DMS 273 treated with DMSO at 0.1 percent for 48 hours (cell line): ENCODE data around the gene JARID2.

Source experiments
- DNase-seq: peaks from one replicate; lab custom pipeline; 2025; lab: John Stamatoyannopoulos, UW

The JARID2 gene

GRCh38 chr6:15357782-15358181, 111.9 kb downstream of the JARID2 start:
- DNase-seq: no peak

DNA sequence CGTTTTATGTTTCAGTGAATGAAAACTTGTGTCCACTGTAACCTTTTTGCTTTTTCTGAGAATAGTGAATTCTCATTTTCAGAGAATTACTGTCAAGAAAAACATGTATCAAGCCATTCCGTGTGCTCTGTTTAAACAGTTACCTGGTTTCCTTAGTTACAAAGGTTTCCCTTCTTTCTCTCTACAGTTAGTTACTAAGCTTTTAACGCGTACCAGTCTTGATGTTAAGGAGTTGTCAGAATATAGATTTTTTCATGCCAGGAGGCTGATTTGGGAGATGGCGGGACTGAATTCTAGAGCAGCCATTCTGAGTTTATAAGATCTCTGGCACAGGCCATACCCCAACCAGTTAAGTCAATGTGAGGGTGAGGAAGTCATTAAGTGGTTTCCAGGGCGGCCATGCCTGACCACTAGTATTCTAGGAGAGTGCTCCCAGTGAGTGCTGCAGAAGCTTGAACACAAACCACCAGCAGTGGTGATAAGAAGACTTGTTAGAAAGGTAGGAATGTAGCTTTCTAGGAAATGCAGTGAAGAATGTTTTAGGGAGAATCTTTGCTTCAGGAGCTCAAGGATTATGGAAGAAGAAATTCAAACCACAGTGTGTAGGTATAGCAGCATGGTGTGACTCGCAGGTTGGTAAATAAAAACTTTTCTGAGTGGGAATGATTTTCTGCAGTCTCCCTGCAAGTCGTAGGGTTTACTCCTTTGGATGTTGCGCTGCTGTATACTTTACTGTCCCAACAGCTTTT, 112.9 kb downstream of the JARID2 start:
- no peak for DNase-seq

DNA sequence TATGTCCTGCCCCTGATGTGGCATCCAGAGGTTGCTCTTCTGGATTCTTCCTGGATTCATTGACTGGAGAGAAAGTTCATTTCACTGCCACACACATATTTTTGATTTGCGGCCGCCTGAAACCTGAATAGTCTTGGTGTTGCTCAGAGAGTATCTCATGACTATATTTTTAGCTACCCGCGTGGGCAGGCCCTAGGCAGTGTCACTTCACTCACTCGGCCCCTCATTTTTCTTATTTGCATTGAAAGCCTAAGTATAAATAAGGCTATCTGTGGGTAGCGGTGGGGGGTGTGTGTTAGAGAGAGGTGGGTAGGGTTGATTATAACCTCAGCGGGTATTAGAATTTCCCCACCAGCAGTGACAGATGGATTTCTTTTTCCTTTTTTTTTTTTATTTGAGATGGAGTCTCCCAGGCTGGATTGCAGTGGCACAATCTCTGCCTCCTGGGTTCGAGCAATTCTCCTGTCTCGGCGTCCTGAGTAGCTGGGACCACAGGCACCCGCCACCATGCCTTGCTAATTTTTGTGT, 113.5 kb downstream of the JARID2 start:
- no peak for DNase-seq

DNA sequence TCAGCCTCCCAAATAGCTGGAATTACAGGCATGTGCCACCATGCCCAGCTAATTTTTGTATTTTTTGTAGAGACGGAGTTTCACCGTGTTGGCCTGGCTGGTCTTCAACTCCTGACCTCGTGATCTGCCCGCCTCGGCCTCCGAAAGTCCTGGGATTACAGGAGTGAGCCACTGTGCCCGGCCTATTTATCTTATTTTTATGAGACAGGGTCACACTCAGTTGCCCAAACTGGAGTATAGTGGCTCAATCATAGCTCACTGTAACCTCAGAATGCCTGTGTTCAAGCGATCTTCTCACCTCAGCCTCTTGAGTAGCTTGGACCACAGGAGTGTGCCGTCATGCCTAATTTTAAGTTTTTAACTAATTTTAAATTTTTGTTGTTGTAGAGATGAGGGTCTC, 114.4 kb downstream of the JARID2 start:
- DNase-seq: no peak

DNA sequence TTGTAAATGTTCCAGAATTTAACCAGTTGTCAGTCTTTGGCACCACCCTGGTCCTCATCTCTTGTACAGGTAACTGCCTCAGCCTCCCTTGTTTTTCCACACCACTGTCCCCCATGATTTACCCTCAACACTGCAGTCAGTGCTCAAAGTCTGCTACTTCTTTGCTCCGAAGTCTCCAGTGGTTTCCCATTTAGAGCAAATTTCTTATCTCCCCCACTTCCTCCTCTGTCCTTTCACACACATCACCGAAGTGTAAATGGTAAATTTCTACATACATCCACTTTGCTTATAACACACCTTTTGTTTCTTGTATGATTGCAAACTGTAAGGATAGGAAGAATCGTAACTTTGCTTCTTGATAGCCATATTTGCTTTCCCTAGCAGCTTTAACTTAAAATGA, 115.3 kb downstream of the JARID2 start:
- no peak for DNase-seq

GRCh38 chr6:15362274-15363160, 116.6 kb downstream of the JARID2 start:
- no peak for DNase-seq

- no peak for DNase-seq
Observed at GRCh38 chr6:15363164-15363522, 117.3 kb downstream of the JARID2 start.

- no peak for DNase-seq
Observed at GRCh38 chr6:15363523-15364400, 117.9 kb downstream of the JARID2 start.

DNA sequence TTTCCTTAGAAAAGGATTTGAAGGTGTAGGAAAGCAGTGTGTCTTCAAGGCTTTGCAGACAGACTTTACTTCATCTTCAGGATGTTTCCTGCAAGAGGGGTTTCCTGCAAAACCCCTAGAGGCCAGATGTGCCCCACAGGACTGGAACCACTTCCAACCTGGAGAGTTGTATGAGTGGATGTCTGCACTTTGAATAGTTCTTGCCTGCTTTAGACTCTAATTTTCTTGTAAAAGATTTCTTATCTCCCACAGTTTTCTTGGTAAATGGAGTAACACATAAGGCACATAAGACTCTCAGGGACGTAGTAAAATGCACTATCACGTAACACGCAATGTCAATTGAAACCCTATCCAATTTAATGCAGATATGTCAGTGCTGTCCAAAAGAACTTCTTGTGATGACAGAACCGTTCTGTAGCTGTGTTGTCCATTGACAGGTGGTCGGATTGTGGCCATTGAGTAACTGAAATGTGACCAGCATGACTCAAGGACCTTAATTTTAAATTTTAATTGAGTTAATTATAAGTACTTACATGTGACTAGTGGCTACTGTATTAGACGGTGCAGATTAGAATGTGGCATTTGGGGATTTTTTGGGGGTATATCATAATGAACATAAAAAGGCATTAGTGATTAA, 118.7 kb downstream of the JARID2 start:
- no peak for DNase-seq

DNA sequence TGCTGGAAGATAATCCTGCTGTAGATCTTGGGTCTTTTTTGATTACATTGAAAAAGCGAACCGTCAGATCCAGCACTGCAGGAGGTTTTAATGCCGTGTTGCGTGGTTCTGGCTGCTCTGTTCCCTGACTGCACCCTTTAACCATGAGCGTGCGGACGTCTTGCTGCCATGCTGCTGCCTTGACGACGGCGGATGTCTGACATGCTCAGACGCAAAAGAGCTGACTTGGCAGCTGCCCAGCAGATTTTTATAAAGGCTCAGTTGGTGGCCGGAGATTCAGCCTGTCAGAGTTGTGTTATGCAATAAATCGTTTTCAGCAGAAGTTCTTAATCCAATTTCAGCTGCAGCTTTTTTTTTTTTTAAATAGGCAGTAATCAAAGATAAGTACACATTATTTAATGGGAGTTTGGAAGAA, 119.4 kb downstream of the JARID2 start:
- DNase-seq: peak; percentile 58

- no peak for DNase-seq
Observed at GRCh38 chr6:15366003-15366535, 120.2 kb downstream of the JARID2 start.

DNA sequence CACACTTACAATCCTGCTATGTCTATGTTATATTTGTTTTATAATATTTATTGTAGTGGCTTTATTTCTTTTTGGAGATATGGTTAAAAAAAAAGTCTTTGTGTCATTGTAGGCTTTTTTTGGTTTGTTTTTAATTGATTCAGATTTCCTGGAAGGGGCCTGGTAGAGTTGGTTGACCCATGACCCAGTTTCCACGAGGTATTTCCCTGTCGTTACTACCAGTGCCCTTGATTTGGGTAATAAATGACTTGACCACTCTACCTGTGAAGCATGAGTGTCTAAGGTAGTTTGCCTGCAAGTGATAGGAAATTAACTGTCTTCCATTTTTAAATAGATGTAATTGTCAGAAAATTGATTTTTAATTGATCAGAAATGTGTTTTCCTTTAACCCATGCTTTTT, 121.0 kb downstream of the JARID2 start:
- no peak for DNase-seq

- no peak for DNase-seq
Observed at GRCh38 chr6:15368186-15368585, 122.3 kb downstream of the JARID2 start.

DNA sequence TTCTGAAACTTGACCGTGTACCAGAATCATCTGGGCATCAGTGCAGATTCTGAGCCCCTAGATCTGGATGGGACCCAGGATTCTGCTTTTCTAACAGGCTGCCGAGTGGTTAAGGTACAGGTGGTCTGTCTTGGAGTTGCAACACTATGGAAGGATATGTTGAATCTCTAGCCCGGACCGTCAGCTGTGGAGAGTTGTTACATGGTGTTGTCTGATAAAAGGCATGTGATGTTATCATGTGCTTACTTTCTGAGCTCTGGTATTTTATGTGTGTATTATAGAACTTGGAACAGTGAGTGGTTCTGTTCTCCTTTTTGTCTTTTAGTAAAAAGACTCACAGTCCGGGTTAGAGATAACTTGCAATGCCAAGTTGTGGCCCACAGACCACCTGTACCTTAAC, 123.0 kb downstream of the JARID2 start:
- DNase-seq: no peak

DNA sequence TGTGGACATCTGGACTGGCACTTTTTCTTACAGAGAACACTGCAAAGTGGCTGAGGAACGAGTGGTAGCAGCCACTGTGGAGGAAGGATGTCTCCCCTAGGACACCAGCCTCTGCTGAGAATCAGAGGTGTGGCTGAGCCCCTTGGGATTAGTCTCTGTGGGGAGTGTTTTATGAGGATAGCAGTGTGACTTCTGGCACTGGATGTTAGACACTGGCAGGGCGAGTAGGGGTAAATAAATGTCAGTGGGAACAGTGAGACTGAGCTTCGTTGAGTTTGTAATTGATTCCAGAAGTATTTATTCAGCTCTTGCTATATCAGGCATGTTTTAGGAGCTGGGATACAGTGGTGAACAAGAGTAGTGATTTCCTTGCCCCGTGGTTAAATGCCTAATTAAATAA, 124.0 kb downstream of the JARID2 start:
- DNase-seq: no peak

DNA sequence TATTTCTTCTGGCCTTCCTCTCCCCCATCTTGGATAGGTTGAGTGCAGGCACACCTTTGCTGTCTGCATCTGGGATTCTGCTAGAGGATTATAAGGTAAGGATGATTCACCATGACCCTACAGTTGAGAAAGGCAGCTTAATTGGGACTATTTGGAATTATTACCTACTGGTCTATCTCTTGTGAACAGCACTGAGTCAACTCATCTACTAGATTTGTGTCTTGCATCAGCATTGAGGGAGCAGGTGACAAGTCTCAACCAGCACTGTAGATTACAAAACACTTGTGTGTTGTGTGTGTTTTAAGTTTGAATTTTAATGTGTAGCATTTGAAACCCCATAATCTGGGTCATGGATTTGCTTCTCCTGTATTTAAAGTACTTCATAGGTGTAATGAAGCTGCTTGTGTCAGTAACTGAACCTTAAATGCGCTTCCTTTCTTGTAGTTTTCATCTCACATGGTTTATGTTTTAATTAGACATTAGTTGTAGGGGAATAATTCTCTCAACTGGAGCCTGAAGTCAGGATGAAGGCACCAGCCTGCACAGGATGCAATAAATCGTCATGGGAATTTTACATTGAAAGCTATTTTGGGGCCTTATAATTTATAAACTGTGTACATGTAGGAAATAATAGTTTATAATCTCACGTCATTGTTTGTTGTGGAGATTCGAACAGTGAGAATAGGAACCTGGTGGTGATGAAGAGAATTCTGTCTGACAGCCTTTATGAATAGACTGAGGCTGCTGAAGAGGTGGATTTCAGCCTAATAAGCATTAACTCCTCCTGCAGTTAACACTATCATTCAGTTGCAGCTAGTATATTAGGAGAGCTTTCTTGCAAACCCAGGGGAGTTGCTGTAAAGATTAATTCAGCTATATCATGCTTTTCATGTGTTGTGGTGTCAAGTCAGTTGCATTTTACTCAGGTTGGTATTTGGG, 125.1 kb downstream of the JARID2 start:
- DNase-seq: no peak

GRCh38 chr6:15372932-15373331, 127.1 kb downstream of the JARID2 start:
- no peak for DNase-seq

- DNase-seq: no peak
Observed at GRCh38 chr6:15374119-15374518, 128.2 kb downstream of the JARID2 start.

GRCh38 chr6:15375018-15375417, 129.1 kb downstream of the JARID2 start:
- no peak for DNase-seq

GRCh38 chr6:15375638-15376290, 129.9 kb downstream of the JARID2 start:
- no peak for DNase-seq
